ENCODE data around the gene MS4A14. TPM values are rescaled to one million over a fixed set of nuclear protein-coding genes. Genes with fewer than 3 reads are reported as not detected.

MS4A14 gene
- not detected in 2 replicates for total RNA-seq

GRCh38 chr11:60396382-60396781 lies at the start of gene MS4A14:
Gene MS4A14 (plus strand): TSS chr11:60396459. CDS start chr11:60396579, 120 bp downstream.

GRCh38 chr11:60378354-60378753 lies 17.9 kb upstream of the MS4A14 start, which contains the start of gene MS4A7:
Gene MS4A7 (plus strand): TSS chr11:60378532. CDS start chr11:60383142, 4,610 bp downstream.

GRCh38 chr11:60429272-60429671 lies 33.0 kb downstream of the MS4A14 start, which contains the start of gene MS4A5:
Gene MS4A5 (plus strand): TSS chr11:60429572. CDS start chr11:60429675, 103 bp downstream.

GRCh38 chr11:60455531-60456042 lies 59.3 kb downstream of the MS4A14 start, which contains the start of gene MS4A1:
Gene MS4A1 (plus strand): TSS chr11:60455847. CDS start chr11:60462375, 6,528 bp downstream.

Other genes starting within 250 kb of the MS4A14 start
- gene MS4A6A, start 213.4 kb upstream of the MS4A14 start, total RNA-seq: not detected in 2 replicates
- gene MS4A4E, start 153.3 kb upstream of the MS4A14 start, total RNA-seq: not detected in 2 replicates
- not detected in 2 replicates for gene MS4A4A, start 115.8 kb upstream of the MS4A14 start, total RNA-seq
- gene MS4A6E, start 69.2 kb upstream of the MS4A14 start, total RNA-seq: not detected in 2 replicates
- gene MS4A7, start 17.9 kb upstream of the MS4A14 start, total RNA-seq: 0.29 TPM in 1 of 2 replicates, not detected in the other
- gene MS4A5, start 33.1 kb downstream of the MS4A14 start, total RNA-seq: not detected in 2 replicates
- gene MS4A1, start 59.4 kb downstream of the MS4A14 start, total RNA-seq: not detected in 2 replicates
- not detected in 2 replicates for gene MS4A12, start 96.3 kb downstream of the MS4A14 start, total RNA-seq
- not detected in 2 replicates for gene MS4A13, start 118.9 kb downstream of the MS4A14 start, total RNA-seq